HG02678 (cell line): ENCODE results near the gene ZFP36L1.

Source experiments
- ATAC-seq: cut with Tn5 transposase; IDR thresholded peaks from one replicate; pipeline ENCODE4 v1.9.1; 2021; ENCODE audit warnings: mild to moderate bottlenecking, moderate library complexity; ENCODE audit not compliant: unreplicated experiment

Gene ZFP36L1

DNA sequence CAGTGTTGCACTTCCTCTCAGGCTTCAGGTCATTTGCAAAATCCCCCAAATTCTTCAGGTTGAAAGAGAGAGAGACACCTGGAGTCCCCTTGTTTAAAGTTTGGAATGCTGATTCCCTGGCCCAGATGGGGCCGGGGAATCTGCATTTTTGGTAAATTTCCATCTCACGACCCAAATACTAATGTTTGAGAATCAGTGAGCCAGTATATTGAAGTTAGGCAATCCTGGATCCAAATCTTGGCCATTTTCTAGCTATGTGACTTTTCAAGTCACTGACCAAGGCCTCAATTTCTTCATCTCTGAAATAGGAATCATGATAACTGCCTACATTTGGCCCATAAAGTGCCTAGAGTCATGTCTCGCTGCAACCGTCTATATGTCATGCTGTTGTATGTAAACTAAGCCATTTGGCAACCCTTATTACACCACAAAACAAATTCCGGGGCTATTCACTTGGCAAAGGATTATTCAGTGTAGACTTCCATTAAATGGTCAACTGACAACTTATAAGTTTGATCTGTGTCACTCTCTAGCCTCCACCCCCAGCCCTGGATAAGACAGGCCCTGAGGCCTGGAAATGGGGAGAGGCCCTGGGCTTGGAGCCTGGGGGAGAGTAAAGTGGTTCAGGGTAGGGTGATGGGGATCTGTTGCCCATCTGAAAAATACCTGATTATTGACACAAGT lies 3.7 kb upstream of the ZFP36L1 start:
- no peak for ATAC-seq

GRCh38 chr14:68795597-68796417 lies 2.9 kb upstream of the ZFP36L1 start:
- peak; percentile 45 for ATAC-seq

DNA sequence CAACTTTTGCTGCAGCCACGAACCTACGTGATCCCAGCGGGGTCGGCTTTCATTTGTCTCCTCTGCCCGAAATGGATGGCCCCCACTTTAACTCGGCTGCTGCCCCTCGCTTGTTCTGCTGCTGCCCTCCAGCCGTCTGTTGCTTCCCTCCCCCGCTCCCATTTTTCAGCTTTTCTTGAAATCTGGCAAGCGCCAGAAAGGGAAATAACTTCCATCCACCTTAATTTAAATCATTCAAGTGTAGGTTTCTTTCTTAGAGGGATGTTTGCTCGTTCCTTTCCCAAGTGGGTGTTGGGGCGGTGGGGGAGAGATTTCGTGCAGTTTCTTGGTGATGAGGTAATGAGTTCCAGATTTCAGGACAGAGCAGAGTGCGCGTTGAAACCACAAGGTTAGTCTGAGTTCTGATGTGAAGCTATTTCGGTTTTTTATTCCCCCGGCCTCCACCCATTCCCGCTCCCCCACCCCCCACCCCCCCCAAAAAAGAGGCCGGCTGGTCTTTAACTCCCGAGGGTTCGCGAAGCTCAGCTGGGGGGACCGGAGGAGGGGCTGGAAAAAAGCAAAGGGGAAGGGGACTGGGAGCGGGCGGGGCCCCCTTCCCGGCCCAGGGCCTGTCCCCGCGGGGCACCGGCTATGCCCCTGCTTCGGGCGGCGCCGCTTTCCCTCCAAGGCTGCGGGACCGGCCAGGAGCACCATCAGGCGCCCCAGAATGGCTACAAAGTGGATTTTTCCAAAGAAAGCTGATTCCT lies 2.2 kb upstream of the ZFP36L1 start:
- no peak for ATAC-seq

DNA sequence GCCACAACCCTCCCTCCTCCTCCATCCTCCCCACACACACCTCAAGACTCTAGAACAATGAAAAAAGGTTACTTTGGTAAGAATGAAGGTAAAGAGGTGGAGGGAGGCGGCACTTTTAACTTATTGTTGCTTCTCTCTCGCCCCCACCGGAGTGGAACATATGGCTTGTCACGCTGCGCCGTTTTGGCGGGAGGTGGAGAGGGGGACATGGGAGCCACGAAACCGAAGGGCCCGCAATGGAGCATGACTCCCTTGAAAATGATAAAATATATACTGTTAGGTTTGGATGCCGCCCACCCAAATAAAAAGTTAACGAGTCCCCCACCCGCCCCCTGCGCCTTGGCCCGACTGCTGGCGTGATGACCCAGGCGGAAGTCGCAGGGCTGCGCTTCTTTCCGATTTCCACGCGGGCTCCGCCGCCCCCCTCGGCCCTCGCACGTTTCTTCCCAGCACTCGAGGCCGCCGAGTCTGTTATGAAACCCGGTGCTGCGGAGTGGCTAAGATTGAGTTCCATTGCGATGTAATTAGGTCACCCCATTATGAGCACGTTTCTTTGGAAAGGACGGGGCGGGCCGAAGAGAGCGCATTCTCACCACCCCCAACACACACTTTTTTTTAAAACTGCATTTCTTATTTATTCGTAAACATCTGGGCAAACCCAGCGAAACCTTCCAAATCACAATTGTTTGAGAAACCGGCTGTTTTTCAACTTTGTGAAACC lies 1.4 kb upstream of the ZFP36L1 start:
- ATAC-seq: no peak

- no peak for ATAC-seq
Observed at GRCh38 chr14:68793734-68794129, 865 bp upstream of the ZFP36L1 start.

- ATAC-seq: no peak
Observed at GRCh38 chr14:68792678-68792978, 239 bp downstream of the ZFP36L1 start.

GRCh38 chr14:68791902-68792677 lies 777 bp downstream of the ZFP36L1 start:
- no peak for ATAC-seq

DNA sequence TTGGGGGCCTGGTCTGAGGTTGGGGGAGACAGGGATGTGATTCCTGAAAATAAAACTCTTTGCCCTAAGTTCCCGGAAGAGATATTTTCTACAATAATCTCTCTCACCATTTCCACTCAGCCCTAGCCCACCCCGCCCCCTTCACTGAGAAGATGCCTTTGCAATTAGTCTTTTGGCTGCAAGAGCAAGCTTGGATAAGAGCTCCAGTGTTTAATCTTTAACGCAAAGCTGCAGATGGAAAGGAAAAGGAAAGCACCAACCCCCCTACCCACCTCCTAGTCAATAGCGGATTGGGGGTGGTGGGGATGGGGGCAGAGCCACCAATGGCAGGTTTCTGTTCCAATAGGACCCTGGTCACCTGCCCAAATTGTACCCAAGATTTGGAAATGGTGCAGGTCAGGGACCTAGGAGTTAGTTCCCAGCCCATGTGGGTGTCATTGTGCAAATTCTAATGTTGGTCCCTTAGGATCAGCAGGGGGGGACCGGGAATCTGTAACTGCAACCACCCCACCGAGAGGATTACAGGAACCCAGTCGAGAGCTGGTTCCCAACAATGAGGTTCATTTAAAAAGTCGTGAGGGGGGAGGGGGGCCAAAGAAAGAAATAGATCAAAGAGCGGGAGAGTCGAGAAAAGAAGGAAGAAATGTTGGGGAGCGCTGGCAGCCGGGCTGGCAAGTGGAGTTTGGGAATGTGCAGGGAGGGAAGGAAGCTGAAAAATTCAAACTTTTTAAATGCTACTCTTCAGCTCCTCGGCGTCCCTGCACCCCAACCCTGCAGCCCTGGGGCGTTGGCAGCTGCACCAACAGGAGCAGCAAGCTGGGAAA lies 1.6 kb downstream of the ZFP36L1 start:
- ATAC-seq: no peak

GRCh38 chr14:68790644-68791077 lies 2.2 kb downstream of the ZFP36L1 start:
- no peak for ATAC-seq

DNA sequence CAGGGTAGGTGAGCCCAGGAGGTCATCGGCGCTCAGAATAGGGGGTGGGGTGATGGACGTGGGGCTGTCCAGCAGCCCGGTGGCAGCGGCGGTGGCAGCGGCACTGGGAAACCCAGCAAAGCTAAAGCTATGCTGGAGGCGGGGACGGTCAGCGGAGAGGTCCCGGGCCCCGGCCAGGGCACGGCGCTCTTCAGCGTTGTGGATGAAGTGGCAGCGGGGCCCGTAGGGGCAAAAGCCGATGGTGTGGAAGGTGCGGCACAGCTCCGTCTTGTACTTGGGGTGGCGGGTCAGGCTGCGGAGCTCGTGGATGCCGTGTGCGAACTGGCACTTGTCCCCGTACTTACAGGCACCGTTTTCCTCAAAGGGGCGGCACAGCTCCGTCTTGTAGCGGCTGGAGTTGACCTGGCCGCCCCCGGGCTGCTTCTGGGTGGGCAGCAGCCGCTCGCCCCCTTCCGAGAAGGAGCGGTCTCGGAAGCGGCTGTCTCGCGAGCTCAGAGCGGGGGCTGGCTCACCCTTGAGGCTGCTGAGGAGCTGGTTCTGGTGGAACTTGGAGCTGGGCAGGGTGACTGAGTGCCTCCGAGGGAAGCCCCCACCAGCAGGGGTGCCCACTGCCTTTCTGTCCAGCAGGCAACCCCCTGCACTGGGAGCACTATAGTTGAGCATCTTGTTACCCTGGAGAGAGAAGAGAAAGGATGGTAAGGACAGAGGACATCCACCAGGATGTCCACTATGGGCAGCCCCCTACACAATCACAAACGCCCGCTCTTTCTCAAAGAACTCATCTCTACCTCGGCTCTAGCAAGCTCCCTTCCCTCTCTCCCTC lies 2.8 kb downstream of the ZFP36L1 start:
- ATAC-seq: no peak

DNA sequence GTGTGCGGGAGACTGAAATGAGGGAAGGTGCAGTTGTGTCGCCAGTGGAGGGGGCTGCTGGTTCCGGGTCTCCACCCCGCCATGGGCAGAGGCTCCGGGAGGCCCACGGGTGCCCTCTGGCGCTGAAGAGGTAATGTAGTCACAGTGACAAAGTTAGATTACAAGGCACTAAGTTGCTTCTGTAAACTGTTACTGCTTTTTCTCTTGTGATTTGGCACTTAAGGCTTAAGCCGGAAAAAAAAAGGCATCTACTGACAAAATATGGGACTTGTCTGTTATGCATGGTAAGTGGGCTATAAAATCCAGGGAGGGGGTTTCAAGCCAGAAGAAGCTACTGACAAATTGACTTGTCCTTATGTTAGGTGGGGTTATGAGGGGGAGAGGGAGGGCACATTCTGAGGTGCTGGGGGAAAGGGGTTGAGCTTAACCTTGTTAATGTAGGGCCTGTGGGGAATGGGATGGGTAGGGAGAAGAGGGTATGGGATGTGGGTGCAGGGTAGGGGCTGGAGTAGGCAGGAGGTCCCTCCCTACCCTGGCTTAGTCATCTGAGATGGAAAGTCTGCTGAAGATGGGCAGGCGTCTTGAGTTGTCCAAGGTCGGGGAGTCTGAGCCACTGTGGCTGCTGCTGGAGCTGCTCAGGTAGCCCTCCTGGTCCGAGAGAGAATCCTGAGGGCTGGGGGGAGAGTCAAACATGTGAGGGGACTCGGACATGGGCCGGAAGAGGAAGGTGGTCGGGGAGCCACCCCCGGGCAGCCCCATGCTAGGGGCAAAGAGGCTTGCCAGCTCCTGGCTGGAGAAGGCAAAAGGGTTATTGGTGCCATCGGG lies 3.7 kb downstream of the ZFP36L1 start:
- no peak for ATAC-seq

DNA sequence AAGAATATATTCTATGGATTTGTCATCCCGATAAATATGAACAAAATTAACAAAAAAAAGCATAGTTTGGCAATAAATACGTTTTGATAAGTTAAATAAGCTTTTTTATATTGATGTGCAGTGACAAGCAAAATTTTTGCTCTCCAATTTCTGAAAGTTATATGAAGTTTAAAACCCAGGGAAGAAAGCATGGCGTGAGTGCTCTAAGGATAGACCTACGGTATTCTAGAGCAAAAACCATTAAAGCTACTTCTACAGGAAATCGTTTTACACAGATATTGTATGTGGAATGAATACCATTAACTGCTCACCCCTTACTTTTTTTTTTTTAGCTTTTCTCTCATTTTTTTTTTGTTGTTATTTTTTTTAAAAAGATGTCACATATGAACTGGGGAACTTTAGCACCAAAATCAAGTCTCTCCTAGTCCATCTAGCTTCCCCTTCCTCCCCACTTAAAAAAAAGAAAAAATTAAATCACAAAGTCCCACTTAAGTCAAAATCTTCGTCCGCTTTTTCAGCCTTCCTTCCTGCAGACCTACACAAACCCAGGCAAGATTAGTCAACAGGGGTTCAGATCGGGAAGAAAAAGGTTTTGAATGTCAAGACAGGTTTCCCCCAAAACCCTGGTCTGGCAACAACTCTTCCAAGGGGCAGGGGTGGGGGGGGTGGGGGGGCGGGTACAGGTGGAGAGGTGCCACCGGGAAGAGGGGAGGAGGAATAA lies 4.4 kb downstream of the ZFP36L1 start:
- ATAC-seq: no peak

DNA sequence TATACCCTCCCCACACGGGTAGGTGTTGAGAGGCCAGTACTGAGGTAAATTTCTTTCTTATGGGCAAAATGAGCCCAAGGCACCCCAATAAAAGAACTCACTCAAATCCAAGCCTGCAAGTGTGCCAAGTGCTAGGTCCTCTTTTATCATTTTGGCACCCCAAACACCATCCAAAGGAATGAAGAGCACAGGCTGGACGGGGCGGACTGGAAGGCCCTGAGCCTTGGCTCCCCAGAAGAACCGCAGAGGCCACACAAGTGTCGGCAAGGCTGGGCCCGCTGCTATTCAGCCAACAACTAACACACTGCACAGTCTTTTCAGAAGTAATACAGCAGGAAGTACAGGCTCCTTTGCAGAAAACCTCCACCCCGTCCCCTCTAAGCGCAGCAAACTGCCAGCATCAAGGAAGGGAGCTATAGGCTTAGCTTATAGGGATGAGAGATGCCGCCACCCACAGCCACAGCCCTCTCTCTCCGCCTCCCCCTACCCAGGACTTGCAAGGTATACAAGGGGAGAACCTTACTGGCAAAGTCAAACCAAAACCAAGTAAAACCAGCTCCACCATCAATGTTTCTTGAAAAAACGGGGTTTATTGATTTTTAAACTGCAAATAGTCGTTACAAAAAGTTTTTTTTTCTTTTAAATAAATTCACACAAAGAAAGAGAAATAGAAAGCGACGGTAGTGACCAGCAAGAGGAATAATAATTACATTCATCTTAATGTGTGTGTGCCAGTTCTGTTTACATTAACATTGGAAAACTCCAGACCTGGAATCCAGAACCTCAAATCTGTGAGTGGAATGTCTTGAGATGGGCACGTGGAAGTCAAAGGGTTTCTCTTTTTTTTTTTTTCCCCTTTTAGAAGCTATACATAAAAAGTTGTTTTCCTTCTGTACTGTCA lies 5.5 kb downstream of the ZFP36L1 start:
- no peak for ATAC-seq

DNA sequence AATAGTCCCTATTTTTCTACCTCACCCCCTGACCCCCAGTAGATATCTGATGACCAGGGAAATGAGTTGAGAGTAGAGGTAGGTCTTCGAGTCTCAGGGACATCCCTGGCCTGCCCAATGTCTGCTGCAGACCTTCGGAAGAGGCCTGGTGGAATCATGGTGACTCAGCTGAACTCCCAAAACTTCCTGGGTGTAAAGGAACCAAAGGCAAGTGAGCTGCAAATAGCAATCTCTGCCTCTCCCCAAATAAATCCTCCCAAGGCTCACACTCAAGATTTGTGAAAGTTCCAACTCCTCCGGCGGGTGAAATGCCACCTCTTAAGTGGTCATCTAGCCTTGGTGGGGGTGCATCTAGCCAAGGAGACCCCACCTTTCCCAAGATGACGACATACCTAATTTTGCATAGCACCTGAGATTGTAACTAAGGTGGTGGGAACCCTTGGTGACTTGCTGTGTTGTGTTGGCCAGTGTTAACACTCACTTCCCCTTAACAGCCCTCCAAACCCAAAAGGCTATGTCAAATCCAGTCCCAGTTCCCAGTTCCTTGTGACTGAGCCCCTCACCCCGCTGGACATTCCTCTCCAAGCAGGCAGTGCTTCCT lies 6.3 kb downstream of the ZFP36L1 start:
- no peak for ATAC-seq

DNA sequence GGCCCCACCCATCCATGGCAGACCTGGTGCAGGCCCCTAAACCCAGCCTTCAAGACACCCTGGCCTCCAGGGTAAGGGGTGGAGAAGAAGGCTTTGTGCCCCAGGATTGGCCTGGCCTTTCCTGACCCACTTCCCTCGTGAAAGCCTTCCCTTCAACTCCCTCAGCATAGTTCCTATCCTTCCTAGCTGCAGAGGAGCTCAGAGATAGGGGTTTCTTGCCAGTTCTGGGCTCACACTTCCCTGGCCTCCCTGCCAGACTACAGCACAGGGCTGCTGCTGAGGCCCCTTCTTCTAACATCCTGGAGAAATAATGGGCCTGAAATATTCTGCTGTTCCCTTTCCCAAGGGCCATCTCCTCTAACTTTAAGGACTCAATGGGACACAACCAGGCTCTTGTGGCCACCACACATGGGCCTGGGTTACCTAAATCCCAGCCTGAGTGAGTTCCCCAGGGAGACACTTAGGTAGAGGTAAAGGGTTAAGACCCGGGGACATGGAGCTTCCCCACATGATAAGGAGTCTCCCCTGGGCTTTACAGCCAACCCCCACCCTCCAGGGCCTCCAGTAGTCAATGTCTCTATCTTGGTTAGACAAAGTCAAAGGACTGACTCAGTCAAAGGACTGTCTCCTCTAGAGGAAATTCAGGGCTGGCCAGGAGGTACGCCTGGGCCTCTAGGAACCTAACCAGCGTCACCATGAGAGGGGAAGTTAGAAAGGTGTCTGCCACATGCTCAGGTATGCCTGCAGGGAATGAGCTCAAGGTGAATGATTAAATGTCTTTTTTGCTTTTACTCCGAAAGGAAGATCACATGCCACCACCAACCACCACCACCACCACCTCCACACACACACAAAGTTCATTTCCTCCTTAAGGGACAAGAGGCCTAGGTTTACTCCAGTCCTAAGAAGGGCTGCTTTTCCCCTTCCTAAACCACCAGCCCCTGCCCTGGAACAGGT lies 7.1 kb downstream of the ZFP36L1 start:
- no peak for ATAC-seq
